ENCODE data around the gene TTC36. TPM values are rescaled to one million over a fixed set of nuclear protein-coding genes. Genes with fewer than 3 reads are reported as not detected.

Gene TTC36
- total and polyA plus RNA-seq, 2 experiments from 2014 or later, result 0.40 to 1.0 TPM

GRCh38 chr11:118537409-118537980 lies 10.2 kb downstream of the TTC36 start:
- Histone ChIP-seq H3K4me2 (no peak overlapping the region), H3K36me3 (ENCODE audit: insufficient read depth) (no peaks in the 10 kb centered on the region), H3K4me1 (ENCODE audit: insufficient read depth) (no peaks in the 10 kb centered on the region), H3K27me3 (ENCODE audit: insufficient read depth) (no peaks in the 10 kb centered on the region), H3K79me2 (replicated peaks; ENCODE audit: insufficient read depth) (no peaks in the 10 kb centered on the region), H4K20me1 (replicated peaks; ENCODE audit: insufficient read depth) (no peaks in the 10 kb centered on the region), H3K9me2 (ENCODE audit: insufficient read depth) (no peaks in the 10 kb centered on the region), H2AFZ (no peak overlapping the region), H3K27ac (ENCODE audit: low read depth) (no peak overlapping the region), H3K4me3 (no peak overlapping the region), H3F3A (replicated peaks; ENCODE audit: low read depth) (no peaks in the 10 kb centered on the region)
- H3K36me3 Mint-ChIP-seq (ENCODE audit: low read depth), result peaks cover 14% of the 10 kb centered on the region; the same call in 2 of the 3 replicates
- ATAC-seq (no peak), DNase-seq (ENCODE audit: low spot score) (no peak)
- H3K27ac Mint-ChIP-seq, result no peak overlapping the region
- TF ChIP-seq ZNF114 (CRISPR knock-in tag; IDR thresholded peaks at IDR 0.05), result no peak
- no peak for TF ChIP-seq POLR2AphosphoS5 (IDR thresholded peaks at IDR 0.05; ENCODE audit: low read depth)
- TF ChIP-seq NANOG (IDR thresholded peaks at IDR 0.05; ENCODE audit: borderline replicate concordance), result no peak
- no peak for TF ChIP-seq CREB1 (CRISPR knock-in tag; IDR thresholded peaks at IDR 0.05; ENCODE audit: low read depth)
- TF ChIP-seq, protein P1, sequence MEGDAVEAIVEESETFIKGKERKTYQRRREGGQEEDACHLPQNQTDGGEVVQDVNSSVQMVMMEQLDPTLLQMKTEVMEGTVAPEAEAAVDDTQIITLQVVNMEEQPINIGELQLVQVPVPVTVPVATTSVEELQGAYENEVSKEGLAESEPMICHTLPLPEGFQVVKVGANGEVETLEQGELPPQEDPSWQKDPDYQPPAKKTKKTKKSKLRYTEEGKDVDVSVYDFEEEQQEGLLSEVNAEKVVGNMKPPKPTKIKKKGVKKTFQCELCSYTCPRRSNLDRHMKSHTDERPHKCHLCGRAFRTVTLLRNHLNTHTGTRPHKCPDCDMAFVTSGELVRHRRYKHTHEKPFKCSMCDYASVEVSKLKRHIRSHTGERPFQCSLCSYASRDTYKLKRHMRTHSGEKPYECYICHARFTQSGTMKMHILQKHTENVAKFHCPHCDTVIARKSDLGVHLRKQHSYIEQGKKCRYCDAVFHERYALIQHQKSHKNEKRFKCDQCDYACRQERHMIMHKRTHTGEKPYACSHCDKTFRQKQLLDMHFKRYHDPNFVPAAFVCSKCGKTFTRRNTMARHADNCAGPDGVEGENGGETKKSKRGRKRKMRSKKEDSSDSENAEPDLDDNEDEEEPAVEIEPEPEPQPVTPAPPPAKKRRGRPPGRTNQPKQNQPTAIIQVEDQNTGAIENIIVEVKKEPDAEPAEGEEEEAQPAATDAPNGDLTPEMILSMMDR (conservative IDR thresholded peaks at IDR 0.05; ENCODE audit: low read depth in 2 of 2), result no peak
- no peak for TF ChIP-seq JUNB (IDR thresholded peaks at IDR 0.05; ENCODE audit: unreplicated experiment)
- no peak for TF ChIP-seq ETS1 (IDR thresholded peaks at IDR 0.05)
- TF ChIP-seq, protein P2, sequence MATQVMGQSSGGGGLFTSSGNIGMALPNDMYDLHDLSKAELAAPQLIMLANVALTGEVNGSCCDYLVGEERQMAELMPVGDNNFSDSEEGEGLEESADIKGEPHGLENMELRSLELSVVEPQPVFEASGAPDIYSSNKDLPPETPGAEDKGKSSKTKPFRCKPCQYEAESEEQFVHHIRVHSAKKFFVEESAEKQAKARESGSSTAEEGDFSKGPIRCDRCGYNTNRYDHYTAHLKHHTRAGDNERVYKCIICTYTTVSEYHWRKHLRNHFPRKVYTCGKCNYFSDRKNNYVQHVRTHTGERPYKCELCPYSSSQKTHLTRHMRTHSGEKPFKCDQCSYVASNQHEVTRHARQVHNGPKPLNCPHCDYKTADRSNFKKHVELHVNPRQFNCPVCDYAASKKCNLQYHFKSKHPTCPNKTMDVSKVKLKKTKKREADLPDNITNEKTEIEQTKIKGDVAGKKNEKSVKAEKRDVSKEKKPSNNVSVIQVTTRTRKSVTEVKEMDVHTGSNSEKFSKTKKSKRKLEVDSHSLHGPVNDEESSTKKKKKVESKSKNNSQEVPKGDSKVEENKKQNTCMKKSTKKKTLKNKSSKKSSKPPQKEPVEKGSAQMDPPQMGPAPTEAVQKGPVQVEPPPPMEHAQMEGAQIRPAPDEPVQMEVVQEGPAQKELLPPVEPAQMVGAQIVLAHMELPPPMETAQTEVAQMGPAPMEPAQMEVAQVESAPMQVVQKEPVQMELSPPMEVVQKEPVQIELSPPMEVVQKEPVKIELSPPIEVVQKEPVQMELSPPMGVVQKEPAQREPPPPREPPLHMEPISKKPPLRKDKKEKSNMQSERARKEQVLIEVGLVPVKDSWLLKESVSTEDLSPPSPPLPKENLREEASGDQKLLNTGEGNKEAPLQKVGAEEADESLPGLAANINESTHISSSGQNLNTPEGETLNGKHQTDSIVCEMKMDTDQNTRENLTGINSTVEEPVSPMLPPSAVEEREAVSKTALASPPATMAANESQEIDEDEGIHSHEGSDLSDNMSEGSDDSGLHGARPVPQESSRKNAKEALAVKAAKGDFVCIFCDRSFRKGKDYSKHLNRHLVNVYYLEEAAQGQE (IDR thresholded peaks at IDR 0.05; ENCODE audit: unreplicated experiment), result no peak
- no peak for TF ChIP-seq ZNF462 (CRISPR knock-in tag; IDR thresholded peaks at IDR 0.05)
- no peak for TF ChIP-seq ZNF331 (CRISPR knock-in tag; IDR thresholded peaks at IDR 0.05; ENCODE audit: low read depth)
- H3K9me3 Mint-ChIP-seq, result no peaks in the 10 kb centered on the region
- no peaks in the 10 kb centered on the region for H3K4me1 Mint-ChIP-seq
- no peak overlapping the region for H3K4me3 Mint-ChIP-seq
- H3K27me3 Mint-ChIP-seq (ENCODE audit: insufficient read depth, low read depth, poor library complexity), result no peaks in the 10 kb centered on the region

Data from GM23338 (cell line).